Melanocyte of skin (primary cell): ENCODE measurements around the gene PPP2R2B. TPM values are rescaled to one million over a fixed set of nuclear protein-coding genes. Genes with fewer than 3 reads are reported as not detected.

Source experiments
- small RNA-seq, 2 donors: library from RNA; depleted of rRNA; stranded (forward); fragments of <200 nt; gene quantifications; one replicate each; pipeline ENCODE3, GENCODE V24; 2012
- total RNA-seq, 2 donors: library from RNA; depleted of rRNA; stranded (reverse); fragments of >200 nt; gene quantifications; 2 replicates each; pipeline ENCODE4 v1.2.3, GENCODE V29; 2012

Gene PPP2R2B
- total RNA-seq, result 1 to 10 TPM; 1.3 to 1.4 TPM

DNA sequence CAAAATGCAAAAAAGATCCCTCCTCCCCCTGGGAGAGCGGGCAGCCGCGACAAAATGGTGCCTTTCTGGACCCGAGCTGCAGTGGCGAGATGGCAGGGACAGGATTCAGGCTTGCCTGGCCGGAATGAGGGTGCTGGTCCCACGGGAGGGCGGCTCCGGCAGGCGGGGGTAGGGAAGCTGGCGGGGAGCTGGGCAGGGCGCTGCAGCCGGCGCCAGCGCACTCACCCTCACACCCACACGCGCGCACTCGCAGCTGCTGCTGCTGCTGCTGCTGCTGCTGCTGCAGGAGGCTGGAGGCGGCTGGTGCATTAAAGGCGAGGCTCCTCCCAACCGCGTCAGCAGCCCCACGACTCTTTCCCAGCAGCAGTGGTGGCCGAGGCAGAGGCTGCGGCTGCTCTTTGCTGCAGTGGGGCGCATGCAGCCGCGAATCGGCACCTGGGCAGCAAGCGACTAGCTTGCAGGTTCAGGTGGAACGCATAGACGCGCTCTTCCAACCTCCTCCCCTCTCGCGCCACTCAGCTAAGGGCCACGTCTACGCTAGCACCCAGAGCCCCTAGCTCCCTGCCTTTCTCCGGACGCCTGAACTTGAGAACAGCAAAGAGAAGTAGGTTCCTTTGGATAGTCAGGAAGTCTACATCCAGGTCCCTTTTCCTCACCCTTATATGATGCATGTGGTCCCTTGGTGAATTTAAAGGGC is at the start of gene PPP2R2B:
Gene PPP2R2B, minus strand, starts transcription at position 282 of the 697 bp plus-strand sequence.

Small RNA genes lying within 50 kb of the gene (small RNA-seq; reads per million reads assigned to genes)
- gene RN7SL791P, result 0 reads per million in 2 donors
